Measurements from ENCODE around the gene ATP6V0D1.

The ATP6V0D1 gene

DNA sequence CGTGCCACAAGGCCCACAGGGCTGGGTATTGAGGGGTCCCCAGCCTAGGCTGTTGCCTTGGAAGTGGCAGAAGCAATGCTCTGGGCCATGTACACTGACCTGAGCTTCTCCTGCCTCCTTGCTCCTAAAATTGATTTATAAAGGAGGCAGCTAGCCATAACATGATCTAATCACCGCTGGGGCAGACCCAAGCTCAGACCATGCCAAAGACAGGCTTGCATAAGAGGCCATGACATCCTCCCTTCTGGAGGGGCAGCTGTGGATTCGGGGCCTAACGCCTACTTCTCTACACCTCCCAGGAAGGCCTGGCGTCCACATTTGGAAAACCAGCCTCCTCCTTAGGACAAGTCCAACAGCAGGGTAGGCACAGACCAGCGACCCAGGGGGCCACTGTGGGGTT is 37.7 kb downstream of the ATP6V0D1 start:
- DNase-seq = no peak

DNA sequence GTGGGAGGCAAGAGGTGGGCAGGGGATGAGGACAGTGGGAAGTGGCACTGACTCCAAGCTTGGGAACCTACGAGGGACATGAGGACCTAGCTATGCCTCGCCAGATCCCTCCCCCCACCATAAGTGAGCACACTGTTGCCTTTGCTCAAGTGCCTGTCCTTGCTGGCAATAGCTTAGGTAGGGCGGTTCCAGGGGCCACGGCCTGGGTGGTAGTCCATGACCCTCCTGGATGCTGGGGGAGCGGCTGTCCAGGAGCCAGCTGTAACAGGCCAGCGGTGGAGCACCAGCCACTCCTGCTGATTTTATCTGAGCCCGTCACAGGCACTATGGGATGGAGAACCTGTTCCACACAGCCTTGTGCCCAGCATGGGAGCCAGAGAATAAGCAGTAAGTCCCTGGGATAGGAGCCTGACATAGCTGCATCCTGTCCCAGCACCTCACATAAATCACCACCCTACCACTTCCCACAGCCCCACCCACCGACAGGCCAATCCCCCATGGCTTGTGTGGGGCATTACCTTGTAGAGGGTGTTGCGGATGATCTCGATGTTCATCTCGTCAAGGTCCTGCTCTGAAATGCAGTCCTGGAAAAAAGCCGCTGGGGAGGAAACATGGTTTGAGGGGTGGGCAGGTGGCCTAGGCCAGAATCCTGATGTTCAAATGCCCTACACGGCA is 38.2 kb downstream of the ATP6V0D1 start:
- DNase-seq = no peak

DNA sequence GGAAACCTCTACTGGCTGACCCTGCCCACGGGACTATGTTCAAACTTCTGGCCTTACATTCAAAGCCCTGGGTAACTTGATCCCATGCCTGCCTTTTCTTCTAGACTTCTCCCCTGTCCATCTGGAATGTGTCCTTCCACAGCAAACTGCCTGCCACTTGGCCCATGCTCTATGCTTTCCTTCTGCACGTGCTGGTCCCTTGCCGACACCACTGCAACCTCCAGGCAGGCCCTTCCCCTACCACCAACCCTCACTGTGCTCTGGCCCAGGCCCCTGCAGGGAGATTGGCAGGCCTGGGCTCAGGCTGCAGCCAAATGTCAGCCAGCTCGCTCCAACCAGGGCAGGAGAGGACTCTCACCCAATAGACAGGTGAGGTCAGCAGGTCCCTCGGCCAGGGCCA is 39.0 kb downstream of the ATP6V0D1 start:
- DNase-seq = no peak

DNA sequence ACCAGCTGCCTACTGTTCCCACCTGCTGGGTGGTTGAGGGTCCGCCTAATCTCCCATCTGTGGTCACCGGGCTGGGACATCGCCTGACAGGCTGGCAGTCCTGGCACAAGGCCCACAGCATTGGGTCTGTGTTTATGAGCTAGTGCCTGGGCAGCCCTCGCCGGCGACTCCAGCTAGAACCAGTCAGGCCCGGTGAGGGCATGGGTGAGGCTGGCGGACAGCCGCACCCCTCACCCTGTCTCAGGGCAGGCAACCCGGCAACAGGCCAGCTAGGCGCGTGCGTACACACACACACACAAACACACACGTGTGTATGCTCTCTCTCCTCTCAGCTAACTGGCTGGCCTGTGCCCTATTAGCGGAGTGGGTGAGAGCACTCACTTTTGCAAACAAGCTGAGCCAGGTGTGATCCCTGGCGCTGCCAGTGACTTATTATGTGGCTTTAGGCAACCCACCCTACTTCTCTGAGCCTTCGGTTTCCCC is 39.6 kb downstream of the ATP6V0D1 start:
- DNase-seq = no peak

DNA sequence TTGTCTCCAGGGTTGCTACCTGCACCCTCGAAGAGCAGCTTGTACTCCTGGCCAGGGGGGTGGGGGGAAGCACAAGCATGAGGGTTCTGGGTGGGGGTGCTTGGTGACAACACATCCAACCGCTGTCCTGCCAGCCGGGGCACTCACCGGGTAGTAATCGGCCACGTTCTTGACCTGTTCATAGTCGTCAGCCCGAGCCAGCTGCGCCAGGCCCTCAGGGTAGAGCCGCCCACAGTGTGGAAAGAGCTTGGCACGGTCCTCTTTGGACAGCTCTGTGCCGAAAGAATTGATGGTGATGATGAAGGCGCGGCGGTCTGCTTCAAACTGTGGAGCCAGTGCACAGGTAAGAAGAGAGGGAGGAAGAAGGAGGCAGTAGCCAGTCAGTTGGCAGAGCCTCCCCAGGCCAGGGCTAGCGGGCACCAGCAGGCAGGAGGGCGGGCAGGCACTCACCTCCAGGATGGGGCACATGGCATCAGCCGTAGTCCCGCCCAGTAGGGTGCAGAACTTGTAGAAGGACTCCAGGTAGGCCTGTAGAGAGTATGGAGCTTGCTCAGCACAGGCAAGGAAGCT is 42.0 kb downstream of the ATP6V0D1 start:
- DNase-seq = no peak

DNA sequence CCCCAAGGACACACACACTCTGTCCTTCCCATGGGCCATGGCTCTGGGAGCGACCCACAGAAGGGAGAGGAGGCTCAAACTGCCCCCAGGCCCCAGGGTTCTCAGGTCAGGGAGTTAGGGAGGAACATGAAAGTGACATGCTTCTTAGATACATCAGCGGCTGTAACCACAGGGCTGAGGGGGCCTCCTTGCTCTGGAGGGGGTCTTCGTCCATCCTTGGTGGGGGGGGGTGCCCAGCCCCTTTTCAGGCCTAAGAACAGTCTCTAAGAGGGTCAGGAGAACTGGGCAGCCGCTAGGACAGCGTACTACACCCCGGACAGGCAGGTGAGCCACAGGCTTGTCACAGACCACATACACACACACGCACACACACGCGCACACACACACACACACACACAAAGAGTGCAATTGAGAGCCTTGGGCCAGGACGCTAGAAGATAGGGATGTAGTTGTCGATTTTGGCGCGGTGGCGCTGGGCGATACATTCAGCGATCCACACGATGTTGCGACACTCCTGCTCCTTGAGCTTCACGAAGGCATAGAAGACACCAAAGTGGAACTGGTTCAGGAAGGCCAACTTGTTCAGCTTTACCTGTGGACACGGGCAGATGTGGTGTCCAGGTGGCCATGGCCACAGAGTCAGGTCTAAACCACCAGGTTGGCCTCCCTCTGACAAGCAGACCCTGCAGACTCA is 42.7 kb downstream of the ATP6V0D1 start:
- DNase-seq = no peak

DNA sequence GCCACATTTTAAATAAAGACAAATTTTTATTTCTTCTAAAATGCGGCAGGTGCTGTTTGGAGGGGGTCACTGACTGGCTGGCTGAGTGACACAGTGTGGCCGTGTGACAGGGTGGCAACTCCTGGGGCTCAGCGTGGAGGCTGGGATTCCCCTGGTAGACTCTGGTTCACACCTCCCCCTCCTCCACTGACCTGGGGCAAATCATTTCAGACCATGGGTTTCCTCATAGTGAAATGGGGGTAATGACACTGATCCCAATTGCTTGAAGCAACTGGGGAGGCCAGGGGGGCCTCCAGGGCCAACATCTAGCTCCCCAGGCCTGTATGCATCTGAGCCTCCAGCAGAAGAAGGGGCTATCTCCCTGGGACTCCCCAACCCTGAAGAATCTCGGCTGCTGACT is 43.4 kb downstream of the ATP6V0D1 start:
- DNase-seq = no peak

DNA sequence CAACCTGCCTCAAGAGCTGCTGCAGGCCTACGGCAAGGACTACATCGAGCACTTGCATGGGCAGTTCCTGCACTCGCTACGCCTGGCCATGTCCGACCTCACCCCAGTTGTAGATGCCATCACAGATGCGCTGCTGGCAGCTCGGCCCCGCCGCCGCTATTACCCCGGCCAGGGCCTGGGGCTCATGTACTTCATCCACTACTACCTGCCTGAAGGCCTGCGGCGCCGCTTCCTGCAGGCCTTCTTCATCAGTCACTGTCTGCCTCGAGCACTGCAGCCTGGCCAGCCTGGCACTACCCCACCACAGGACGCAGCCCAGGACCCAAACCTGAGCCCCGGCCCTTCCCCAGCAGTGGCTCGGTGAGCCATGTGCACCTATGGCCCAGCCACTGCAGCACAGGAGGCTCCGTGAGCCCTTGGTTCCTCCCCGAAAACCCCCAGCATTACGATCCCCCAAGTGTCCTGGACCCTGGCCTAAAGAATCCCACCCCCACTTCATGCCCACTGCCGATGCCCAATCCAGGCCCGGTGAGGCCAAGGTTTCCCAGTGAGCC is 44.2 kb downstream of the ATP6V0D1 start:
- no peak for DNase-seq

DNA sequence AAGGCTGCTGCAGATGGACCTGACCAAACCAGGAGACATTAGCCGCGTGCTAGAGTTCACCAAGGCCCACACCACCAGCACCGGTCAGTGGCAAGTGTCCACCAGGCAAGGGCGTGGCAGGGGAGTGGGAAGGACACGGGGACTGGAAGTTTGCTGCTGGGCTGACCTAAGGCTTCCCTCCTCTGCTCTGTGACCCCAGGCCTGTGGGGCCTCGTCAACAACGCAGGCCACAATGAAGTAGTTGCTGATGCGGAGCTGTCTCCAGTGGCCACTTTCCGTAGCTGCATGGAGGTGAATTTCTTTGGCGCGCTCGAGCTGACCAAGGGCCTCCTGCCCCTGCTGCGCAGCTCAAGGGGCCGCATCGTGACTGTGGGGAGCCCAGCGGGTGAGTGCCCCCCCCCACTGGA is 45.2 kb downstream of the ATP6V0D1 start:
- no peak for DNase-seq

DNA sequence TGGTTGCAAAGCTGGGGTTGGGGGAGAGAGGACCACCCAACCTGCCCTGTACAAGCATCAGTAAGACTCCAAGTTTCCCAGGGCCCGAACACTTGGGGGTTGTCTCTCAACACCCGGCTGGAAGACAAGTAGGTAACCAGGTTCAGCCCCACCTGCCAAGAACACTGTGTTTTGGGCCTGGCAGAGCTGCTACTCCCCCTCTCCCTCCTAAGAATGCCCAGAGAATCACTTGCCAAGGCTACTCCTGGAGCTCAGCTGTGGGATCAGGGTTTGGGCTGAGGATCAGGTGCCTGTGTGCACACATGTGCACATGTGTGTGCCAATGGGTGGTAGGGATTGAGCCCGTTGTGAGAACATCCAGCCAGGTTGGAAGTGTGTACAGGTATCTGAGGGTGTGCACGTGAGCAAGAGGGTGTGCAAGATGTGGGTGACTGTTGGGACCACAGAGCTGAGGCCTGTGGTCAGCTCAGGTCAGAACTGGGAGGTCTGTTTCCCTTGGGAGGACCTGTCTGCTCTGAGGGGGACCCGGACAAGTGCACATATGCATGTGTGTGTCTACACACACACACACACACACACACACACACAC is 47.7 kb downstream of the ATP6V0D1 start:
- DNase-seq = no peak

DNA sequence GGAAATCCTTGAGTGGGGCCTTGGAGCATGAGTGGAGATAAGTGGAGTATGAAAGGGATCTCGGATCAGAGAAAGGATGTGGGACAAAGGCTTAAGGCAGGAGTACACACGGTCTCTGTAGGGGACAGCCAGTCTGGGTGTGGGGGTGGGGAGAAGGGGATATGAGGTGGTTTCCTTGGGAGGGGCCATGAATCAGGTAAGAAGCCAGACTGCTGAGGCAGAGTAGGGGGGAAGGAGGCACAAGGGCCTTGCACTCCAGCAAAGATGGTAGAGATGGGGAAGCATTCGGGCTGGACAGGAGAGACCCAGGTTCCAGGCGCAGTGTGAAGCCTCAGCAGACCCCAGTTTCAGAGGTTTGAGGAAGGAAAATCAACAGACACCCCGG is 48.5 kb downstream of the ATP6V0D1 start:
- no peak for DNase-seq

DNA sequence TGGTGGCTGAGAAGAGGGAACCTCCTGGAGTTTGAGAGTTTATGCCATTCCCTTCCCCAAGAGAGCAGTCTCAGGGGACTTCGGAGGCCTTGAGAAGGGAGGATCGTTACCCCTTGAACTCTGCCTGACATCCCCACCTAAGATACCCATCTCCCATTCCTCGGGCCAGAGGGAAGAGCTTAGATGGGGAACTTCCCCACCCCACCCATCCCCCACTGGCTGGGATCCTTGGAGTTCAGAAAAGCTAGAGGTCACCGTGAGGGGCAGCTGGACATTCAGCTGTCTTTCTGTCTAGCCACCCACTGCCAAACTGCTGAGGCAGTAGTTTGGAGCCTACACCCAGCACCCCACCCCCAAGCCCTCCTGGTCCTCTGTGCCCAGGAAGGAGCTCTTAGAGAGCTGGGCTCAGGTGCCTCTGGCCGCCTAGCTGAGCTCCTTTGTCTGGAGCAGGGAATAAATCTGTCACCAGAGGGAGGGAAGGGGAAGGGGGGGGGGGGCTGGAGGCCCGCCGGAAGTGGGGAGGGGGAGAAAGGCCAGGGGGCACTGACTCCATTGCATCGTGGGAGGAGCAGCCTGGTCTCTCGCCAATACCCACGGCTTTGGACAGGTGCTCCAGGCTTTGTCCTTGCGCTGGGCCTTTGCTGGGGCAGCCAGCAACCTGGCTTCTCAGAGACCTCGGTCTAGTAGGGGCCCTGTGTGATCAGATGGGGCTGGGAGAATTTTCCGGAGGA is 49.0 kb downstream of the ATP6V0D1 start:
- DNase-seq = no peak

DNA sequence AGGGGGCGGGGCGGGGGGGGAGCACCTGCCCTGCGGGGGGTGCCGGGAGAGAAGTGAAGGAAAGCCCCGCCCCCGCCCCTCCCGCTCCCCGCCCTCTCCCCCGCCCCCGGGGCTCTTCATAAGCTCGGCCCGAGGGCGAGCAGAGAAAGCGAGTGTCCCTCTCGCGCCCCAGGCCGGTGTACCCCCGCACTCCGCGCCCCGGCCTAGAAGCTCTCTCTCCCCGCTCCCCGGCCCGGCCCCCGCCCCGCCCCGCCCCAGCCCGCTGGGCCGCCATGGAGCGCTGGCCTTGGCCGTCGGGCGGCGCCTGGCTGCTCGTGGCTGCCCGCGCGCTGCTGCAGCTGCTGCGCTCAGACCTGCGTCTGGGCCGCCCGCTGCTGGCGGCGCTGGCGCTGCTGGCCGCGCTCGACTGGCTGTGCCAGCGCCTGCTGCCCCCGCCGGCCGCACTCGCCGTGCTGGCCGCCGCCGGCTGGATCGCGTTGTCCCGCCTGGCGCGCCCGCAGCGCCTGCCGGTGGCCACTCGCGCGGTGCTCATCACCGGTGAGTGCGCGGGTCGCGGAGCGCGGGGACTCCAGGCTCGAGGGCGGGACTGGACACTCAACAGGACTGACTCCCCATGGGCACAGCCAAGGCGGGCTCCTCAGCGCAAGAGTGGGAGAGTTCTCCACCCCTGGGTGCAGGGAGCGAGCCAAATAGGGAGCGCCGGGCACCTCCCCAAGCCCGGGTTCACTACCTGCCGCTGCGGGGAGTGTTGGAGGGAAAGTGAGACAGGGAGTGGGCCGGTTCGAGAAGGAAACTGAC is 49.8 kb downstream of the ATP6V0D1 start, which contains the start of gene HSD11B2:
HSD11B2 (plus strand) TSS at position 145 of the 798 bp plus-strand sequence; CDS start at position 273, 128 bp downstream.
- DNase-seq = peak; percentile 25

DNA sequence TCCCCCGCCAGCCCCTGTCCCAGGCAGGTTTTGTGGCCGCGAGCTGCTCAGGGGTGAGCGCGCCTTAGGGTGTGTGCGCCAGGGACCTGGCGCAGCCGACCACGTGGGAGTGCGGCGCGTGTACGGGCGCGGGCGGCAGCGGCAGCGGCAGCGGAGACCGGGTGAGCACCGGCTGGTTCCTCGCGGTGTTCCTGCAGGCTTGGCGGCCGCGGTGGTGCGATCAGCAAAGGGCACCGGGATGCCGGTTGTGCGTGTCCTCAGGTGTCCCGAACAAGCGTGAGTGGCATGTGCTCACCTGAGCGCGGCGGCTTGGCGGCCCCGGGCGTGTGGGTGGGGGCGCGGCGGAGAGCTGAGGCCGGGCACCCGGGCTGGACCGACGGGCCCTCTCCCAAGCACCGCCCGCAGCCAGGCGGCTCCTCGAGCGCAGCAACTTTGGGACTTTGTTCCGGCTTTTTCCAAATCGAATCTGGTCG is 50.4 kb downstream of the ATP6V0D1 start:
- peak; percentile 15 for DNase-seq

DNA sequence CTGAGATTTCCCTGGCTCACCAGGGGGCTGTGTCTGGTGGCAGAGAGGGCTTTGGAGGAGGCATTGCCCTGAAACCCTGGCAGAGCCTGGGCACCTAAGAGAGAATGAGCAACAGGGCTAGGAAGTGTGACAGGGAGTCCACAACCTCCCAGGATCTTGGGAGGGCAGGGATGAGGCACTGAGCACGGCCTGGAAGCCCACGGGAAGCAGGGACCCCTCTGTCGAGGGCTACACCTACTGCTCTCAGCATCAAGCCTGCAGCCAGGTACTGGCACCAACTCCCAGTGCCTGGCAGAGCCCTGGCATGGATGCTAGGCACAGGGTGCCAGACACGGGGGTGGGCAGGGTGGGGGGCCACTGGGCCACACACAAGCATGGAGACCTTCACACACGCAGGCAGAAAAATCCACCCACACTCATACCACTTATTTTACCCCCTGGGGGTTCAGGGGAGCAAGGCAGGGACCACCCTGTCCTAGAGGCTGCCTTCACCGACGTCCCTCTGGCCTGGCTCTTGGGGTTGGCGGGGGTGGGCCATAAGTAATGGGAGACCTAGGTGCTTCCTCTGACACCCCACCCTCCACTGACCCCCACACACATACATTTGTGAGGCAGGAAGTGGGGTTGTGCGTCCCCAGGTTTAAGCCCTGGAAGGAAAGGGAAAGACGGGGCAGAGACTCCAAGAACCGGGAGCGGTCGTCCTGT is 51.0 kb downstream of the ATP6V0D1 start:
- DNase-seq = no peak

DNA sequence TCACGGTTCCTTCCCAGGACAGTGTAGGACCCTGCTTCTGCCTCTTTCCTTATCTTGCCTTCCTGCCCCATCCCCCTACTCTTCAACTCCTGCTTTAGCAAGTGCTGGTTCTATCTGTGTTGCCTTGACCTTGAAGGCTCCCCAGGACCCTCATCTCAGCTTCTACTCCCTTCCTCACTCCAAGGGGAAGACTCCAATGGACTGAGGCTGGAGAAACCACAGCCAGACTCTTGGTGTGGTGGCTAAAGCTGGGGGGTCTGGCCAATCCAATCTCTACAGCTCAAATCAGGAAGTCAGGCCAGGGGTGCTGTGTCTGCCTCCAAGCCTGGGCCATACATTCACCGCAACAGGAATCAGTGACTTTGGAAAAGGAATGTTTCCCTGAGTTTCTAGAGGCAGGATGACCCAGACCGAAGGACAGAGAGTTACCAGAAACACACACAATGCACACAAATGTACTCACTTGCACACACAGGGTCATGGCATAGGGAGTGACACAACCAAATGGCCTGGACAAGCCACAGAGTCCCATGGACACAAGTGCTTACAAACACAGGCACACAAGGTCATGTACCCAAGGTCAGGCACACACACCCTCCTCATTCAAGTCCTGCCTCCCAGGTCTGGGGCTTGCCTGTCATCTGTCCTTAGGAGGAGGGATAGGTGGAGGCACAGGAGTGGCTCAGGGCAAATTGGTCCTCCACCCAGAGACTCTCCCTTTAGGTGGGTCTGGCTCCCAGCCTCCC is 51.7 kb downstream of the ATP6V0D1 start:
- DNase-seq = no peak

DNA sequence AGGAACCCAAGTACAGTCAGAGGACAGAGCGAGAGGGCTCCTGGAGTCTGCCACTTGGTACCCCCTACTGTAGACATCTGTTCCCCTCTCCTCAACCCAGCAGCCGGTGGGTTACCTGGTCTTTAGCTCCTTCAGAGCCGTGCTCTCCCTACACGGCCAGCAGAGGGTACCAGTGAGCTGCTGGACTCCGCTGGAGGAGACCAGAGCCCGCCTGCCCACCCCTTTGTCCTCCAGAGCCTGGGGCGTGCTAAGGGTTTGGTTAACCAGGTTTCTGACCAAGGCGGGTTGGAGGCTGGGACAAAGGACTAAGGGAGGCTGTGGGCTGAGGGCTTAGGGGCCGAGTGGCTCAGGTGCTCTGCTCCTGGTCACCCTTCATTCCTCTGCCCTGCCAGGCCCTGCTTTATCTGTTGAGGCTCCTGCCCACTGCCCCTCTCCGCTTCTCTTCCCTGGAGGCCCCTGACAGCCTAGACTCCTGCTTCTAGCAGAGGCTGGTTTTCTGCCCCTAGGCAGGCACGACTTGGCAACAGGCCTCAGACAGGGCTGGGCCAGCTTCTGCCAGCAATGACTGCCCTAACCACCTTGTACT is 52.7 kb downstream of the ATP6V0D1 start:
- peak; percentile 56 for DNase-seq

DNA sequence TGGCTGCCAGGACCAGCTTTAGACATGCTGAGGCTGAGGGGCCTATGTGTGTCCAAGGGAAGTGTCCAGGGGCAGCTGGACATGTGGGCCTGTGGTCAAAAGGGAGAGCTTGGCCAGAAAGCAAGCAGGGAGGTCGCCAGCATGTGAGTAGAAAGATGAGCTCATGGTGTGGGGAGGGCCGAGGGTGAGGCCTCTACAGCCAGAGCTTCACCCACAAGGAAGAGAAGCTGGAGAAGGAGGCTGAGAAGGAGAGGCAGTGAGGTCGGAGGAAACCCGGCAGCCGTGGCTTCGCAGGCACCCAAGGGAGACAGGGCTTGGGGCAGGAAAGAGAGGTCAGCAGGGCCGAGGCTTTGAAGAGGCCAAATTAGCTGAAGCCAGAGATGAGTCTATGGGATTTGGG is 54.0 kb downstream of the ATP6V0D1 start:
- DNase-seq = no peak

DNA sequence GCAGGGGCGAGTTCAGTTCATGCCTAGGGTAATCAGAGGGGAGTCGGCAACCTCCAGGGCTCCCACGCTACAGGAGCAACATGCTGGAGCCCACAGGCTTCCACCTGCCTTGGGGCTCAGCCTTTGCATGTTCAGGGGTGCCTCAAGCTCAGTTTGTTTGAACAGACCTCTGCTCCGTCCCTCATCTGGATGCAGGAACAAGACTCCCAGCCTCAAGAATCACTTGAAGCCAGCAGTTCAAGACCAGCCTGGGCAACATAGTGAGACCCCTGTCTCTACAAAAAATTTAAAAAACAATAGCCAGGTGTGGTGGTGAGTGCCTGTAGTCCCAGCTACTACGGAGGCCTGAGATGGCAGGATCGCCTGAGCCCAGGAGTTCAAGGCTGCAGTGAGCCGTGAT is 54.9 kb downstream of the ATP6V0D1 start:
- DNase-seq = no peak

DNA sequence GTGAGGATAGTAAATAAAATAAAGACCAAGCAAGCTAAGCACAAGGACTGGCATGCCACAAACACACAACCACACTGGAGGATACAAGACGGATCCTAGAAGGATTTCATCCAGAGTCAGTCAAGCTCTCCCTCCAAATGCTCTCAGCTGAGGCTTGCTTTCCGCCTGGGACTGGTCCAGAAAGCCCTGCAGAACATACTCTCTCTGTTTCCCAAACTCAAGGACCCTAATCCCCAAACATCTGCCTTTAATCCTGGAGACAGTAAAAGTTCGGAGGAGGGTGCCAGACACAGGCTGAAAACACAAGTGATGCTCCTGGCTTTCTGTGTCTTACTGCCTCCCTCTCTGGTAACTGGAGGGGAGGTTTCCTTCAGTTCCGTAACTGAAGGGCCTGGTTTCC is 55.4 kb downstream of the ATP6V0D1 start:
- no peak for DNase-seq

Data from CD4-positive, alpha-beta T cell treated with Interleukin-10 for 1 hour (primary cell).